ENCODE measurements around the gene PHF8.

PHF8 gene

DNA sequence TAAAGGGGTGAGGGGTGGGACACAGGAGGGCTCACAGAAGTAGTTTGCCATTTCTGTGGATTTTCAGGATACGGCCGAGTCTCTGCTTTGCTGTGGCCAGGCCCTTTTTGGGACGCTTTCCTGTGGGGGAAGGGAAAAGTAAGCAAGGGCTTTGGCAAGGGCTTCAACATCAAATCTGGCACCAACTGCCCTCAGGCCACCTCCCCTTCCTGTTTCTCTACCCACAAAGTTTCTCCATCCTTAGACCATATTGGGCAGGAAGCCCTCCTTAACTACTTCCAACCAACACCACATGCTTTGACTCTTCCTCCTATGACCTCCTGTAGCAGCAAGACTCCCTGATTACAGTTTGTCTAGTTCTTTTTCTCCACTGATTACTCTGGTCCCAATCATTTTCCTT is 105.1 kb downstream of the PHF8 start:
- Histone ChIP-seq H3K27me3 (ENCODE audit: low read length) (no peaks in the 10 kb centered on the region), H3K36me3 (ENCODE audit: low read length) (no peaks in the 10 kb centered on the region), H3K9me3 (ENCODE audit: insufficient read depth, low read length) (no peaks in the 10 kb centered on the region), H3K79me2 (ENCODE audit: insufficient read depth, low read length) (no peaks in the 10 kb centered on the region), H3K9me2 (replicated peaks; ENCODE audit: insufficient read depth, low read length) (no peaks in the 10 kb centered on the region), H3K9ac (ENCODE audit: low read length) (no peak overlapping the region), H3K4me2 (ENCODE audit: low read depth, low read length, poor library complexity, severe bottlenecking) (no peak overlapping the region), H3K27ac (ENCODE audit: low read depth, low read length) (no peak overlapping the region), H3K4me3 (ENCODE audit: insufficient read depth, low read length, poor library complexity, severe bottlenecking) (no peak overlapping the region), H2AFZ (ENCODE audit: low read depth, low read length, severe bottlenecking) (no peak overlapping the region), H4K20me1 (ENCODE audit: low read depth, low read length) (no peaks in the 10 kb centered on the region), H3F3A (ENCODE audit: insufficient read depth) (no peaks in the 10 kb centered on the region)
- no peak for TF ChIP-seq EZH2phosphoT487 (conservative IDR thresholded peaks at IDR 0.05; ENCODE audit: low read length)
- TF ChIP-seq, protein P1, sequence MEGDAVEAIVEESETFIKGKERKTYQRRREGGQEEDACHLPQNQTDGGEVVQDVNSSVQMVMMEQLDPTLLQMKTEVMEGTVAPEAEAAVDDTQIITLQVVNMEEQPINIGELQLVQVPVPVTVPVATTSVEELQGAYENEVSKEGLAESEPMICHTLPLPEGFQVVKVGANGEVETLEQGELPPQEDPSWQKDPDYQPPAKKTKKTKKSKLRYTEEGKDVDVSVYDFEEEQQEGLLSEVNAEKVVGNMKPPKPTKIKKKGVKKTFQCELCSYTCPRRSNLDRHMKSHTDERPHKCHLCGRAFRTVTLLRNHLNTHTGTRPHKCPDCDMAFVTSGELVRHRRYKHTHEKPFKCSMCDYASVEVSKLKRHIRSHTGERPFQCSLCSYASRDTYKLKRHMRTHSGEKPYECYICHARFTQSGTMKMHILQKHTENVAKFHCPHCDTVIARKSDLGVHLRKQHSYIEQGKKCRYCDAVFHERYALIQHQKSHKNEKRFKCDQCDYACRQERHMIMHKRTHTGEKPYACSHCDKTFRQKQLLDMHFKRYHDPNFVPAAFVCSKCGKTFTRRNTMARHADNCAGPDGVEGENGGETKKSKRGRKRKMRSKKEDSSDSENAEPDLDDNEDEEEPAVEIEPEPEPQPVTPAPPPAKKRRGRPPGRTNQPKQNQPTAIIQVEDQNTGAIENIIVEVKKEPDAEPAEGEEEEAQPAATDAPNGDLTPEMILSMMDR (IDR thresholded peaks at IDR 0.05; ENCODE audit: insufficient read depth, low read length, poor library complexity, severe bottlenecking): no peak

DNA sequence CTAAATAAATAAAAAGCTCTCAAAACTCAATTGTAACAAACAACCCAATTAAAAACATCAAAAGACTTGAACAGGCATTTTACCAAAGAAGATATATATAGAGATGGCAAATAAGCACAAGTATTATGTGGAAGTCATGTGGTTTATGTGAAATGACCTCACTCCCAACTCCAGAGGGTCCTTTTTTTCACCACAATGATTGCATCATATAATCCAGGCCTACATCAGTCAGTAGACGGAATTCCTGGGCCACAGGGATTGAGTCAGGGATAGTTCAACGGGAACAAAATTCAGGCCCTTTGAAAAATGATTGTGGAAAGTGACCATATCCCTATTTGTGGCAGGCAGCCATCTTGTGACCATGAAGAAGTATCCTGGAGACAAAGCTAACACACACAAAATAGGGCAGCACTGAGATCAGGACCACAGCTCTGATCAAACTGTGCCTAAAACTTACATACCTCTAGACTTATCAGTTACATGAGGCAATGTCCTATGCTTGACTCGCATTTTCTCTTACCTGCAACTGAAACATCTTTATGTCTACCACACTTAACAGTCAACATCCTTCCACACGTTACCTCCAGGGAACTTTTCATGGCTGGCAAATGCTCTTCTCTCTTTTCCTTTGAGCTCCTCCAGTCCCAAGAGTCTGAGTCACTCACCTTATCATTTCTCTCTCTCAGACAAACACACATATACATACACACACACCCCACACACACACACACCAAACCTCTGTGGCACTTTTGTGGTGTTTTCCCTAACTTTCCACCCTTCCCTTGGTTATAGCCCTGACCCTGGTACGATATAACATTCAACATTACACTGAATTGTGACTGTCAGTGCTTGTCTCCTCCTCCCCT is 113.5 kb downstream of the PHF8 start:
- TF ChIP-seq, protein P1 (IDR thresholded peaks at IDR 0.05; ENCODE audit: insufficient read depth, low read length, poor library complexity, severe bottlenecking): no peak
- no peak for TF ChIP-seq EZH2phosphoT487 (conservative IDR thresholded peaks at IDR 0.05; ENCODE audit: low read length)
- H3K4me3 ChIP-seq (ENCODE audit: insufficient read depth, low read length, poor library complexity, severe bottlenecking): no peak overlapping the region
- no peaks in the 10 kb centered on the region for H3K9me2 ChIP-seq (replicated peaks; ENCODE audit: insufficient read depth, low read length)
- no peaks in the 10 kb centered on the region for H3K79me2 ChIP-seq (ENCODE audit: insufficient read depth, low read length)
- no peaks in the 10 kb centered on the region for H4K20me1 ChIP-seq (ENCODE audit: low read depth, low read length)
- no peaks in the 10 kb centered on the region for H3K27me3 ChIP-seq (ENCODE audit: low read length)
- no peak overlapping the region for H2AFZ ChIP-seq (ENCODE audit: low read depth, low read length, severe bottlenecking)
- no peak overlapping the region for H3K9ac ChIP-seq (ENCODE audit: low read length)
- no peak overlapping the region for H3K27ac ChIP-seq (ENCODE audit: low read depth, low read length)
- H3K36me3 ChIP-seq (ENCODE audit: low read length): no peaks in the 10 kb centered on the region
- H3K4me2 ChIP-seq (ENCODE audit: low read depth, low read length, poor library complexity, severe bottlenecking): no peak overlapping the region
- H3K9me3 ChIP-seq (ENCODE audit: insufficient read depth, low read length): no peaks in the 10 kb centered on the region
- no peaks in the 10 kb centered on the region for H3F3A ChIP-seq (ENCODE audit: insufficient read depth)

DNA sequence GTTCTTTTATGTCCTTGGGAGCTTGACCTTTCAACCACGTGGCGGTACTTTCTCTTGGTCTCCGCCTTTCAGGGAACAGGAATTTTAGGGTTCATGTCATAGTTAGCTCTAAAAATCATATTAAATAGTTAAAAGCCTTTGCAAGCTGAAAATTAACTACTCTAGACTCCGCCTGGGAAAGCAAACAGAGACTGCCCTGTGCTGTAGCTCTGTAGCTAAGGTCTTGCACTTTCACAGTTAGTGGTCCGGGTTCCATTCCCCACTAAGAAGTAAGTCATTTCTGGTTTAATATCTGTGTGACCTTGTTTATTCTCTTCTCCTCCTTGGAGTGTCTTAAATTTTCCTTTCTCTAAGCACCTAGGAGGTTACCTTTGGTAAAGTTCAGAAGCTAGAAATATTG is 118.2 kb downstream of the PHF8 start:
- Histone ChIP-seq H3K4me2 (ENCODE audit: low read depth, low read length, poor library complexity, severe bottlenecking) (no peak overlapping the region), H3K9me3 (ENCODE audit: insufficient read depth, low read length) (no peaks in the 10 kb centered on the region), H3K27ac (ENCODE audit: low read depth, low read length) (no peak overlapping the region), H3K9ac (ENCODE audit: low read length) (no peak overlapping the region), H3K9me2 (replicated peaks; ENCODE audit: insufficient read depth, low read length) (no peaks in the 10 kb centered on the region), H3F3A (ENCODE audit: insufficient read depth) (no peaks in the 10 kb centered on the region), H3K4me3 (ENCODE audit: insufficient read depth, low read length, poor library complexity, severe bottlenecking) (no peak overlapping the region), H3K79me2 (ENCODE audit: insufficient read depth, low read length) (no peaks in the 10 kb centered on the region), H3K36me3 (ENCODE audit: low read length) (no peaks in the 10 kb centered on the region), H3K27me3 (ENCODE audit: low read length) (no peaks in the 10 kb centered on the region), H4K20me1 (ENCODE audit: low read depth, low read length) (no peaks in the 10 kb centered on the region), H2AFZ (ENCODE audit: low read depth, low read length, severe bottlenecking) (no peak overlapping the region)
- TF ChIP-seq EZH2phosphoT487 (conservative IDR thresholded peaks at IDR 0.05; ENCODE audit: low read length): no peak
- TF ChIP-seq, protein P1 (IDR thresholded peaks at IDR 0.05; ENCODE audit: insufficient read depth, low read length, poor library complexity, severe bottlenecking): no peak

Data from SU-DHL-6 (cell line).